RWPE2 (cell line): Measurements from ENCODE around the gene WDTC1.

Experiments
- ATAC-seq: fragments of 200-7000 bp; cut with Tn5 transposase; 3 replicates; pipeline ENCODE4 v1.9.1; 2021; ENCODE audit warnings: low read depth
- DNase-seq: peaks from one replicate; pipeline ENCODE4 v3.0.0-alpha.2; 2020; ENCODE audit warnings: low spot score
- H3K27ac ChIP-seq: fragments of 450-650 bp; 2 replicates; pipeline ENCODE4 v1.5.1; 2017; ENCODE audit warnings: mild to moderate bottlenecking; ENCODE audit not compliant: poor library complexity, severe bottlenecking
- H3K27me3 ChIP-seq: fragments of 250-450 bp; sonication (Bioruptor Pico); 2 replicates; pipeline ENCODE4 v1.5.1; 2021; ENCODE audit warnings: mild to moderate bottlenecking, moderate library complexity; ENCODE audit not compliant: insufficient read depth, poor library complexity, severe bottlenecking
- H3K36me3 ChIP-seq: fragments of 250-450 bp; sonication (Bioruptor Pico); 2 replicates; pipeline ENCODE4 v1.5.1; 2020; ENCODE audit warnings: low read depth, mild to moderate bottlenecking, moderate library complexity
- H3K4me1 ChIP-seq: fragments of 250-450 bp; sonication (Bioruptor Pico); 2 replicates; pipeline ENCODE4 v1.5.1; 2021; ENCODE audit warnings: mild to moderate bottlenecking, moderate library complexity; ENCODE audit not compliant: insufficient read depth, poor library complexity, severe bottlenecking
- H3K4me3 ChIP-seq: fragments of 250-450 bp; sonication (Bioruptor Pico); 2 replicates; pipeline ENCODE4 v1.5.1; 2021; ENCODE audit warnings: mild to moderate bottlenecking, moderate library complexity; ENCODE audit not compliant: severe bottlenecking
- H3K9me3 ChIP-seq: fragments of 250-450 bp; sonication (Bioruptor Pico); 2 replicates; pipeline ENCODE4 v1.5.1; 2021; ENCODE audit warnings: mild to moderate bottlenecking, moderate library complexity; ENCODE audit not compliant: severe bottlenecking
- CTCF ChIP-seq: fragments of 450-650 bp; IDR thresholded peaks from one replicate; pipeline ENCODE4 v1.5.1; 2017; ENCODE audit warnings: mild to moderate bottlenecking, moderate library complexity; ENCODE audit not compliant: poor library complexity, severe bottlenecking

The WDTC1 gene

GRCh38 chr1:27357281-27358037, 123.0 kb downstream of the WDTC1 start:
- no peaks in the 10 kb centered on the region for H3K4me1 ChIP-seq
- TF ChIP-seq CTCF: peak; percentile 85
- no peaks in the 10 kb centered on the region for H3K27me3 ChIP-seq
- no peaks in the 10 kb centered on the region for H3K9me3 ChIP-seq
- peak; percentile 43; the same call in 1 of the 3 replicates for ATAC-seq
- no peak for DNase-seq
- H3K4me3 ChIP-seq: no peak overlapping the region
- H3K27ac ChIP-seq: no peak overlapping the region
- peaks cover 62% of the 10 kb centered on the region for H3K36me3 ChIP-seq
